Uterus (tissue), 2 donors: ENCODE data around the gene DGLUCY.
"Not testable (repeated sequence)": the region's sequence is repeated elsewhere in the genome, so short reads cannot be mapped to it uniquely, and the experiment has no call there.

Source experiments
- POLR2A ChIP-seq, 2 donors: fragments of 450-650 bp; IDR thresholded peaks; one replicate each; pipeline ENCODE4 v1.6.1; 2016; ENCODE audit warnings: antibody characterized with exemption in 2 of 2, mild to moderate bottlenecking in 1 of 2, moderate library complexity in 1 of 2
- TF ChIP-seq, protein P1 (sequence below), 4 experiments: fragments of 200-600 bp in 2 of 4; fragments of 450-650 bp in 2 of 4; sonication (generic) in 2 of 4; IDR thresholded peaks; one replicate each; pipeline ENCODE4 v1.5.1; 2016 to 2019; ENCODE audit warnings: antibody characterized with exemption in 4 of 4, mild to moderate bottlenecking in 2 of 4, moderate library complexity in 1 of 4

- TF ChIP-seq, protein P1, sequence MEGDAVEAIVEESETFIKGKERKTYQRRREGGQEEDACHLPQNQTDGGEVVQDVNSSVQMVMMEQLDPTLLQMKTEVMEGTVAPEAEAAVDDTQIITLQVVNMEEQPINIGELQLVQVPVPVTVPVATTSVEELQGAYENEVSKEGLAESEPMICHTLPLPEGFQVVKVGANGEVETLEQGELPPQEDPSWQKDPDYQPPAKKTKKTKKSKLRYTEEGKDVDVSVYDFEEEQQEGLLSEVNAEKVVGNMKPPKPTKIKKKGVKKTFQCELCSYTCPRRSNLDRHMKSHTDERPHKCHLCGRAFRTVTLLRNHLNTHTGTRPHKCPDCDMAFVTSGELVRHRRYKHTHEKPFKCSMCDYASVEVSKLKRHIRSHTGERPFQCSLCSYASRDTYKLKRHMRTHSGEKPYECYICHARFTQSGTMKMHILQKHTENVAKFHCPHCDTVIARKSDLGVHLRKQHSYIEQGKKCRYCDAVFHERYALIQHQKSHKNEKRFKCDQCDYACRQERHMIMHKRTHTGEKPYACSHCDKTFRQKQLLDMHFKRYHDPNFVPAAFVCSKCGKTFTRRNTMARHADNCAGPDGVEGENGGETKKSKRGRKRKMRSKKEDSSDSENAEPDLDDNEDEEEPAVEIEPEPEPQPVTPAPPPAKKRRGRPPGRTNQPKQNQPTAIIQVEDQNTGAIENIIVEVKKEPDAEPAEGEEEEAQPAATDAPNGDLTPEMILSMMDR (IDR thresholded peaks at IDR 0.05) = not testable (repeated sequence)
- not testable (repeated sequence) for TF ChIP-seq POLR2A (IDR thresholded peaks at IDR 0.05)
Measured at GRCh38 chr14:91226360-91226759, 112.5 kb downstream of the DGLUCY start.
